ENCODE measurements around the gene FBXL7.

Gene FBXL7

DNA sequence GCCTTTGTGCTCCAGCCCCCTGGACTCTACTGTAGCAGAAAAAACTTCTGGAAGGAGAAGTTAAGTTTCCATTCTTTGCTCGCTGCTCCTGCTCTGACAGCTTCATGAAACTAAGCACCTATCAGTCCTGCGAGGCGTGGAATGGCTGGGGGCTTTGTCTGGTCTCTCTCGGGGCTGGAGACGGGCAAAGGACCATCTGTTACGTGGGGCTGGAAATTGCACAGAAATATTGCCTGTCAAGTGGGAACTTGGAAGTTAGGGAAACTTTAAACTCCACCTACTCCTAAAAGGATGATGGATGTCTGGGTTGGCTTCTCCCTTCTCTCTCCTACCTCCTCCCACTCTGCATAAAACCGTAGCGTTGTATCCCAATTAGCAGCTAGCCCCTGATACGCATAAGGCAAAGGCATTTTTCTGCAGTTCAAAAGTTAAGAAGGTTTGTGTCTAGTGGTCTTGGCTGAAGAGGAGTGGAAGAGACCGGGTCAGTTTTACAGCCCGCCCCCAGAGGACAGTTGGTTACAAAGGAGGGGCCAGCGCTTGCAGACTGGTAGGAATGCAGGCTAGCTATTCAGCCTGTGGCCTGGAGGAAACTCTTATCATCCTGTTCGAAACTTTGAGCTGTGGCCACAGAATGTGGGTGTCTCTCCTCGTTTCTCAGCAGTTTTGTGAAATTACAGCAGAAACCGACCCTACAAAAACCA, 1.3 kb downstream of the FBXL7 start:
- no peak for DNase-seq (ENCODE audit: low read depth in 2 of 3, low spot score in 2 of 3)

DNA sequence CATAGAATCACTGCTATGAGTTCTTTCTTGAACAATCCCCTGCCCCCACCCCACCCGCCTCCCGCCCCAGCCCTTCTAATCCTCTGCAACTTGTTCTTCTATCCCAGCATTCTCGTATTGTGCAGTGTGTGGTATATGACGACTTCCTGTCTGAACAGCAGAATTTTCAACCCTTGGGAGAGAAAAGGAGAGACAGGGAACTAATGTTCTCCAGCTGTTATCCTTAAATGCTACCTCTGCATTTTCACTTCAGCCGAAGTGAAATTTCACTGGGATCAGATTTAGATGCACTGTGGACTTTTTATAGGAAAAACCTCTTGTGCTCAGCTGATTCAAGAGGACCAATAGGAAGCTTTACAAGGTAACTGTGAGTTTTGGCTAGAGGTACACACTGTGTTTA, 2.2 kb downstream of the FBXL7 start:
- DNase-seq (ENCODE audit: low read depth in 2 of 3, low spot score in 2 of 3), result no peak

DNA sequence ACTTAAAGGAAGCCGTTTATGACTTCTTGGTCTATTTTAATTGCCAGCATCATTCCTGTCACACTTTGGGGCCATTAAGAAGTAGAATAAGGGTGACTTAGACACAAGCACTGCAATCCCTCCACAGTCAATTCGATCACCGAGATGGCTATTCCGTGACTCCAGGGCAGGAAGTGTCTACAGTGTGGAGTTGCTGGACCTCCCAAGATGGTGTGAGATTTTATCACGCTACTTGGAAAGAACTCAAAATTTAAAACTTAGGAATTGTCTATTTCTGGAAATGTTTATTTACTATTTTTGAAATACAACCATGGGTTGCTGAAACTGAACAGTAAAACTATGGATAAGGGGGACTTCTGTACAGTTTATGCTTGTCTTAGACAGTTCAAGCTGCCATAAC, 6.2 kb downstream of the FBXL7 start:
- DNase-seq (ENCODE audit: low read depth in 2 of 3, low spot score in 2 of 3), result no peak

DNA sequence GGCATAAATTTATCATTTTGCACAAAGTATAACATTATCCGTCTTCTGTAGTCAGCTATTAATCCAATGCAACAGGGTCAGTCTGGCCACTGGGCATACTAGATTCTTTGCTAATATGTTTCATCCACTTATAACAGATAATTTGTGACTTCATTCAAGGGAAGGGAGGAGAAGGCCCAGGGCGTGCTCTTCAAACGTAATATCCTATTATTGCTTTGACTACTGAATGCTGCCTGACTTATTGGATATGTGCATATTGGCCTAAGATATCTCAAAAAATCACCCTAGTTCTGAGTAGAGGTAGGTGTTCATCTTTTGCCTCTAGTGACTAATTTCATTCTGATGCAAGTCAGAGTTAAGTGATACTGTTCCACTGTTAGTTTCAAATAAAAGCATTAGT, 6.9 kb downstream of the FBXL7 start:
- DNase-seq (ENCODE audit: low read depth in 2 of 3, low spot score in 2 of 3), result no peak

DNA sequence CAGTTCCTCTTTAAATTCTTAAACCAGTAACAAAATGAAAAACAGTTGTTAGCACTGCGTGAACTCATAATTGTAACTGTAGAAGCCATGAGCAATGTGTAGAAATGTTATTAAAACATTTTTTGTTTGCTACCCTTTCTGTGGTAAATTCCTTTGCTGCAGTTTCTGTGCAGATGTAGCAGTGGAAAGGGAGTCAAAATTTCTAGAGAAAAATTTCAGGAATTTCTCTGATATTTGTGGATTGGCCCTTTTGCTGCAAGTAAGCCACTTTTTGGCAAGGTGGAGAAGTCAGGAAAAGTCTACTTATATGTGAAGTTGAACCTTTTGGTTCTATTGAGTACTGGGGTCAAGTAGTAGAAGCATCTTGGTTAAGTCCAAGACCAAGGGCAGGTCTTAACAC, 10.1 kb downstream of the FBXL7 start:
- no peak for DNase-seq (ENCODE audit: low read depth in 2 of 3, low spot score in 2 of 3)

DNA sequence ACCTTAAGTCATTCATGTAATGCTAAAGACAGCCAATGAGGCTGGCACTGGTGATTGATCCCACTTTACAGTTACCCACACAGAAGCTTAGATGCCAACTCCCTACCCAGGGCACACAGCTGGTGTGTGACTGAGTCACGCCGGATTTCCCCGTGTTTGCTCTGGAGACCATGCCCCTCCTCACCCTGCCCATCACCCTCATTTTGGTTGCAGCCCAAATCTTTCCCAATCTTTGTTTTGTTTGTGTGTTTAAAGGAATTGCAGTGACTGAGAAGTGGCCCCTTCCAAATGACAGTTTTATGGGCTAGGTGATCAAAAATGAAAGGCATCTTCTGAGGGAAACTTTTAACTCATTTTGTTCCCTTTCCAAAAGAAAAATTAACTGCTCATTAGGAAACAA, 10.9 kb downstream of the FBXL7 start:
- no peak for DNase-seq (ENCODE audit: low read depth in 2 of 3, low spot score in 2 of 3)

DNA sequence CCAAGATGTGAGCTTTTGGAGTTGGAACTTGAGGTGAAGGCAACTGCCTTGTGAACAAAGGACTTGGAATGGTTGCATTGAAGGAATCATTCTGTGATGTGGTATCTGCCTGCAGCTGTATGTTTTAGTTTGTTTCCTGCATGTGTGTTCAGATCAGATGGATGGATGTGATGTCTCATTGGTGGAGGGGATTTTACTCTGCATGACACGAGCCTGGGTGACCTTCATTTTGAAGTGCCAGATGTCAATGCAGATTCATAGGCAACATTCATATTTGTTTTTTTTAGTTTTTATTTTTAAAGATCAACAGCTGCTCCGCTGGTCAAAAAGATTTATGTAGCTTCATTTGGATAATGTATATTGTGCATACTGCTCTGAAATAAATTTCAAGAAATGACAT, 13.5 kb downstream of the FBXL7 start:
- DNase-seq (ENCODE audit: low read depth in 2 of 3, low spot score in 2 of 3), result no peak

DNA sequence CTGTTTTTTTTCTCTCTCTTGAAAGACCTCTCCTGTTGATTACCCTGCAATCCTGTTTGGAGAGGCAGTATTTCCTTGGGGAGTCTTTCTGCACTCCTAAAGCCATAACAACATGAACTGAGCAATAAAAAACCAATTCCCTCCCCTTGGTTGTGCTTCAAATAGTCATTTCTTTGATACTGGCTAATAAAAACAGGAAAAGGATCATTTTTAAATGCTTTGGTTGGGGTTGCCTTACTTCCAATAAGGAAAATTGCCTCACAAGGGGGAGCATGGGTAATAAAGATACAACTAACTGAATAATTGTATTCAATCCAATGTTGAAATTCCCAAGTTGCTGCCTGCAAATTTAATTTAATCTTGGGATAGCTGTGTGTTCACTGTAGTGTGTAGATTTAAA, 13.9 kb downstream of the FBXL7 start:
- no peak for DNase-seq (ENCODE audit: low read depth in 2 of 3, low spot score in 2 of 3)

DNA sequence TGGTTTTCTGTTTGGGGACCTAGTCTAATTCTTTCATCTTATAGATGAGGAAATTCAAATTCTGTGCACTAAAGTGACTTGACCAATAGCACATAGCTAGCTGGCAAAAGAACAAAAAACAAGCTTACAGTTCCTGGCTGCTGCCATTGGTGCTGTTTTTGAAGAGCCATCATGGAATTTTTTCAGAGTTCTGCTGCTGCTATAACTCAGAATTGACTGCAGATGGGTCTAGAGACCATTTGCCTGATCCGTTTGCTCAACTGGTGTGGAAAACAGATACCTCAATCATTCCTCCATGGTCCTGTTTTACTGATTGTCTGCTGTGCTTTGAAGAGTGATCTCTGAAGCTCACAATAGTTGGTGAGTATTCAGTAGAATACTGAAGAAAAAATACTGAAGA, 15.2 kb downstream of the FBXL7 start:
- no peak for DNase-seq (ENCODE audit: low read depth in 2 of 3, low spot score in 2 of 3)

DNA sequence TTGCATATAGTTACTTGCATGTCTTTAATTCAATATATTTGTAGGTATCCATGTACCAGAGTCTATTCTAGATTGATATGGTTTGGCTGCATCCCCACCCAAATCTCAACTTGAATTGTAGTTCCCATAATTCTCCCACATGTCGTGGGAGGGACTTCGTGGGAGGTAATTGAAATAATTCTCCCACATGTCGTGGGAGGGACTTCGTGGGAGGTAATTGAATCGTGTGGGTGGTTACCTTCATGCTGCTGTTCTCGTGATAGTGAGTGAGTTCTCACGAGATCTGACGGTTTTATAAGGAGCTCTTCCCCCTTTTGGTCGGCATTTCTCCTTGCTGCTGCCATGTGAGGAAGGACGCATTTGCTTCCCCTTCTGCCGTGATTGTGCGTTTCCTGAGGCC, 16.5 kb downstream of the FBXL7 start:
- DNase-seq (ENCODE audit: low read depth in 2 of 3, low spot score in 2 of 3), result no peak

DNA sequence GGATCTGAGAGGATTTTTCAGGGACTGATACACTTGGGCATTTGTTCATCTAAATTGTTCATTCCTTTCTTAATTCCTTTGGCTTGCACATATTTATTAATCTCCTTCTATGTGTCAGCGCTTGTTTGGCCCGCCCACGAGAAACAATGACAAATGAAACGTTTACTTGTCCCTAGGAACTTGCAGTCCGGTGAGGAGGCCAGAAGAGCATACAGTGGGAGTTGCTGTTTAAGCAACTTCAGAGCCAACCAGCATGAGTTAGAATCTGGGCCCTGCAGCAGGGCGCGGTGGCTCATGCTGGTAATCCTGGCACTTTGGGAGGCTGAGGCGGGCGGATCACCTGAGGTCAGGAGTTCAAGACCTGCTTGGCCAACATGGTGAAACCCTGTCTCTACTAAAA, 18.8 kb downstream of the FBXL7 start:
- DNase-seq (ENCODE audit: low read depth in 2 of 3, low spot score in 2 of 3), result no peak

DNA sequence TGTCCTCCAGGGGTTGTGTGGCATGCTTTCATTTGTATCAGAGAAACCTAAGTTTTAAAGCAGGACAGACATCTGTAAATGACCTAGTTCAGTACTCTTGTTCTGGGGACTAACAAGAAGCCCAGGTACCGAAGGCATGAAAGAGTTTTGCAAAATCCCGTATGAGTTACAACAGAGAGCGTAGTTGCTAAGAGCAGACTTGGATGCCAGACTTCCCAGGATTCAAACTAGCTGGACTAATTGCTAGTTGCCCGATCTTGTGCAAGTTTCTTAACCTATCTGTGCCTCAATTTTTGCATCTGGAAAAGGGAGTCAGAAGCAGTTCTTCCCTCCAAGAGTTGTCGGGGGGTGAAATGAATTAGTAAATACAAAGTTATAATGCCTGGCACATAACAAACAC, 20.9 kb downstream of the FBXL7 start:
- DNase-seq (ENCODE audit: low read depth in 2 of 3, low spot score in 2 of 3), result no peak

DNA sequence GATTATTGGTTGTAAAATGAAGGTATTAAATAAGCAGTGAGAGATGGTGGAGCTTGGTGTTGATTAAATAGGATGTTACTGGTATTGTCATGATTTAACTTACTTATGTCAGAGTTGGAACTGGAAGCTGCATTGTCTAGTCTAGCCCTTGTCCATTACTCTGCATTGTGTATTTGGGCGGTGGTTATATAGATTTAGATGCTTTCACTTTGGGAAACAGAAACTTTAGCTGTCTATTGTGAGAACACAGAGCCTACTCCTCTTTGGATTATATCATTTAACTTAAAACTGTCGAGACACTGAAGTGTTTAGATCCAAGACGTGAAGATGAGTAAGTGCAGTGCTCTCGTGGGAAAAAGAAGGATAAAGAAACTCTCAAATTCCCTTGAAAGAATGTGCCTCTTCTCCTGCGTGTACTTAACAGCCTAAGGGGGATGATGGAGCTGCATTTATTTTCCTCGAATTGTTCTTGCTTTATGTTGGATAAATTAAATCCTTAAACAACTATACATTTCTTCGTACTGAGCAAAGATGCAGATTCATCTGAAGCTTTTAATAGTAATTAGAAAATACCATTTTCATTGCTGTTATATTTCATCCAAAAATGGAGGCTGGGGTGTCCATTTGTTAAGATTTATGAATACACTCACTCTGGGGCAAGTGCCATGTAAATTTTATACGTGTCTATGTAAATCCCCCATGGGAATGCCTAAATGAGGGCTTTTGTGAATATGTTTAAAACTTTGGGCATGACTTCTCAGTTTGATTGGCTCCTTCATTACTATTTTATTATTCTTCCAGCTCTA, 21.6 kb downstream of the FBXL7 start:
- DNase-seq (ENCODE audit: low read depth in 2 of 3, low spot score in 2 of 3), result no peak

DNA sequence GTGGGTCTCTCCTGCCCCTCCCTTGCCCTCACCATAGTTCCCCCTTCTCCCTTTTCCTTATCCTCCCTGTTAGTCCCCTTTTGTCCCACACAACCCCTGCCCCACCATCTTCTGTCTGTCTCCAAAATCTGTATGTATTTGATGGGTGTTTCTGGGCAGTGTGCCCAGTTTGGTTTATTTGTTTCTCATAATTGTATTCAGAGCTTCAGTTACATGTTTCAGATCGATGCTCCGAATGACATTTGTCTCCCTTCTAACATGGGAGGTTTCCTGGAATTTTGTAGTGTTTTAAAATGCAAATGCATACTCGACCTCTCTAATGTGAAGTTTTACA, 22.2 kb downstream of the FBXL7 start:
- DNase-seq (ENCODE audit: low read depth in 2 of 3, low spot score in 2 of 3), result no peak

DNA sequence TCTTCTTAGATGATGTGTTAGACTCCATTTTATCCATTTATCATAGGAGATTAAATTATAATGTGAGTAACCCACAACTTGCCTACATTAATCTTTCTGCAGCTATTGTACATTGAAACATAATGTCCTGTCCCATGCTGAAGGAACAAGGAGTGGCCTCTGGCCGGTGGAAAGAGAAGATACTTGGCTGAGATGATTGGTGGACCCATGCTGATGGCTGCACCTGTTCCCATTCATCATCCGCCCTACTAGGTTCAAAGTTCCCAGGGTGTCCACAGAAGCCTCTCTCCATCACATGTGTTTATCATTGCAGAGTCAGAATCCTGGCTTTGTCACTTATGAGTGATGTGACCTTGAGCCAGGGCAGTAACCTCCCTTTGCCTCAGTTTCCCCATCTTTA, 24.7 kb downstream of the FBXL7 start:
- no peak for DNase-seq (ENCODE audit: low read depth in 2 of 3, low spot score in 2 of 3)

DNA sequence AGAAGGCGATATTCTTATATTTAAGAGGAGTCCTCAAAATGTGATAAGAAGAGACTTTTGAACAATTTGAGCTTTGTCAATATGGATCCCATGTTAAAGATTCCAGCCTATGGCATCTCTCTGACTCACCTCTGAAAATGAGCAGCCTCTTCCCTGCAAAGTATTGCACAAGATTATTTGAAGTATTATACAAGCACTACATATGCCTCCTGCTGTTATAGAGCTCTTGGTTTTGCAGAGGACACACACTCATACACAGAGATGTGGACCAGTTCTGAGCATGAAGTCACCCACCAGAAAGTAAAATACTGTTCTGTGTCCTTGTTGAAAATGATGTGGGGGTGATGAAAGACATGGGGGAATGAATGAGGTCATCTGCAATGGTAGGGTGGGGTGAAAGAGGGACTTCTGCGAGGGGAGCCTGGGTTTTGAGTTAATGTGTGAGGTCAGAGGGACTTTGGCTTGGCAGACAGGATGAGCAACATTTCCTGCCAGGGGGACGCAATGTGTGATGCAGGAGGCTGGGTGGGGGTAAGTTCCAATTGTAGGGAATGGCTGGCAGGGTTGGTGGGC, 25.8 kb downstream of the FBXL7 start:
- DNase-seq (ENCODE audit: low read depth in 2 of 3, low spot score in 2 of 3), result no peak

DNA sequence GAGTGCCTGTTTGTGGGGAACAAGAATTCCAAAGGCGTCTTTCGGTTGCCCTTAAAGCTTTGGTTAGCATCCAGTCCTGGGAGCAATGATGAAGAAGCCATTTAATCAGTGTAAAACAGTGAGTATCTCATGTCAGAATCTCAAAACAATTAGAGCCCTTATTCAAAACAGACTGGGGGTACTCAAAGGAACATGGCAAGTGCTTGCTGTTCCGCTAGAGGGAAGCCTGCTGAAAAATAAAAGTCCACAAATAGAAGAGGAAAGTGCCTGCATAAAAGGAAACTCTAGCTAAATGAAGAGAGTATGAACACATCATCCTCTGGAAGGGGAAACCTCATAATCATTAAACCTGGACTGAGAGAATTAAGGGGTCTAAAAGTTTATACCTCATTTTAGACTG, 26.4 kb downstream of the FBXL7 start:
- no peak for DNase-seq (ENCODE audit: low read depth in 2 of 3, low spot score in 2 of 3)

DNA sequence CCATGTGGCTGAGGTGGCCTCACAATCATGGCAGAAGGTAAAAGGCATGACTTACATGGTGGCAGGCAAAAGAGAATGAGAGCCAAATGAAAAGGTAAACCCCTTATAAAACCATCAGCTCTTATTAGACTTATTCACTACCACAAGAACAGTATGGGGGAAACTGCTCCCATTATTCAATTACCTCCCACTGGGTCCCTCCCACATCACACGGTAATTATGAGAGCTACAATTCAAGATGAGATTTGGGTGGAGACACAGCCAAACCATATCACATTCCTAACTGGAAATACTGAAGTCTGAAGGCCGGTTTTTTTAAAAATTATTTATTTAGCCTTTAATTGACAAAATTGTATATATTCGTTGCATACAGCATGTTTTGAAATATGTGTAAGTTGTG, 28.5 kb downstream of the FBXL7 start:
- no peak for DNase-seq (ENCODE audit: low read depth in 2 of 3, low spot score in 2 of 3)

DNA sequence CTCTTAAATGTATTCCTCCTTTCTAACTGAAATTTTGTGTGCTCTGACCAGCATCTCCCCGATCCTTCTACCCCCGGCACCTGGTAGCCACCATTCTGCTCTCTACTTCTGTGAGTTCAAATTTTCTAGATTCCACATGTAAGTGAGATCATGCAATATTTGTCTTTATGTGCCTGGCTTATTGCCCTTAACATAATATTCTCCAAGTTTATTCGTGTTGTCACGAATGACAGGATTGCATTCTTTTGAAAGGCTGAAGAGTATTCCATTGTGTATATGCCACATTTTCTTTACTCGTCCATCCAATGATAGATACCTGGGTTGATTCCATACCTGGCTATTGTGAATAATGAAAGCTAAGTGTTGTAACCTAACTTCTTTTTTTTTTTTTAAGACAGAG, 29.0 kb downstream of the FBXL7 start:
- DNase-seq (ENCODE audit: low read depth in 2 of 3, low spot score in 2 of 3), result no peak

DNA sequence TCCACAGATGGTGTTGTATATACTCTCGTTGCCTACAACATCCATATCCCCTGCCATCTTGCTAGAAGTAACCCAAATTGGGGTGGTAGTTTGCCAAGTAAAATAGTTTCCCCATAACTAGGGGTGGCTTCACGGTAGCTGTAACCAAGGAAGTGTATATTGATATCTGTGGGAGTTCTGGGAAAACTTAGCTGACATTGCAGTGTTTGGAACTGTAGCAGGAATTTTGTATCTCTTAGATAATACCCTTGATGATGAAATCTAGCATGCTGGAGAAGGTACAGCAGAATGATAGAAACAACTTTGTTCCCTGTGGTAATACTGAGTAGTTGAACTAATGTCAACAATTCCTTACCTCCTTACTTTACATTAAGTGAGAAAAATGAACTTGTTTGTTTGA, 29.8 kb downstream of the FBXL7 start:
- DNase-seq (ENCODE audit: low read depth in 2 of 3, low spot score in 2 of 3), result no peak

DNA sequence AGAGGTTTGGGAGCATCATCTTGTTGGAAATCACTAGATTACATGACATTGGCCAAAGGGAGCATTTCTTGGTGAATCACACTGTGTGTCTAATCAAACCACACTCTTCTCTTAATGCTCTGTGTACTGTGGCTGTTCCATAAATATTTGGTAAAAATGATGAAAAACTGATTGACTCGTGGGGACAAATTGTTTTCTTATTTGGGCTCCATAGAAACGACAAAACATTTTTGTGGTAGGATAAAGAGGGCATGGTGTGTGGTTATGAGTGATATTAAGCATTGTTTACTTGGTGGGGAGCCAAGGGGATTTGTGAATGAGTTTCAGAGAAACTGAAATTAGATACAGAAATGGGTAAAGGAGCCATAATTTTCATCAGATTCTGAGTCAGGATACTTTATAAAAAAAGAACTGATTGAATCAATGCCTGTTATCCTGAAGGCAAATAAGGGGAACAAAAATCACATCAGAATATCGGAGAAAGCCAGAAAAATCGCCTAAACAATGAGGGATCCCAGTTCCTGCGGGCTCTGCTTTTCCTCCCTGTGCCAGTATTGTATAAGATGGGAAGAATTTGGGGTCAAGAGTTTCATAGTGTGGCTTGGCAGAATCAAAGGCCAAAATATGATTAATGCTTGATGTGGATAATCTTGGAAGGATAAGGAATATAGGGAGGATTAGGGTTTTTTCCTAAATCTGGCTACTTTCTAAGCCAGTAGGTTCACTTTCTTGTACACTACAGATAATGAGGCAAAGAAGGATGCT, 33.3 kb downstream of the FBXL7 start:
- no peak for DNase-seq (ENCODE audit: low read depth in 2 of 3, low spot score in 2 of 3)

DNA sequence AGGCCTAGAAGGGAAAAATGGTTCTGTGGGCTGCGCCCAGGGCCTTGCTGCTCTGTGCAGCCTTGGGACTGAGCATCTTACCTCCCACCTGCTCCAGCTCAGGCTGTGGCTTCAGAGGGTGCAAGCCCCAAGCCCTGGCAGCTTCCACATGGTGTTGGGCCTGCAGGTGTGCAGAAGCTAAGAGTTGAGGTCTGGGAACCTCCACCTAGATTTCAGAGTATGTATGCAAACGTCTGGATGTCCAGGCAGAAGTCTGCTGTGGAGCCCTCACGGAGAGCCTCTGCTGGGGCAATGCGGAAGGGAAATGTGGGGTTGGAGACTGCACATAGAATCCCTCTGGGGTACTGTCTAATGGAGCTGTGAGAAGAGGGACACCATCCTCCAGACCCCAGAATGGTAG, 36.0 kb downstream of the FBXL7 start:
- no peak for DNase-seq (ENCODE audit: low read depth in 2 of 3, low spot score in 2 of 3)

Measured in activated CD8-positive, alpha-beta memory T cell treated with anti-CD3 and anti-CD28 coated beads for 48 hours (primary cell).